Activated CD8-positive, alpha-beta memory T cell treated with anti-CD3 and anti-CD28 coated beads, Interleukin-2, amount 50 U/mL, for 1 hour (primary cell): Measurements from ENCODE around the gene SUSD4.
"Not testable (repeated sequence)": the region's sequence is repeated elsewhere in the genome, so short reads cannot be mapped to it uniquely, and the experiment has no call there.

Experiments used
- DNase-seq: peaks from one replicate; pipeline ENCODE4 v3.0.0-alpha.2; 2020; ENCODE audit errors: extremely low read depth

SUSD4 gene, protein sequence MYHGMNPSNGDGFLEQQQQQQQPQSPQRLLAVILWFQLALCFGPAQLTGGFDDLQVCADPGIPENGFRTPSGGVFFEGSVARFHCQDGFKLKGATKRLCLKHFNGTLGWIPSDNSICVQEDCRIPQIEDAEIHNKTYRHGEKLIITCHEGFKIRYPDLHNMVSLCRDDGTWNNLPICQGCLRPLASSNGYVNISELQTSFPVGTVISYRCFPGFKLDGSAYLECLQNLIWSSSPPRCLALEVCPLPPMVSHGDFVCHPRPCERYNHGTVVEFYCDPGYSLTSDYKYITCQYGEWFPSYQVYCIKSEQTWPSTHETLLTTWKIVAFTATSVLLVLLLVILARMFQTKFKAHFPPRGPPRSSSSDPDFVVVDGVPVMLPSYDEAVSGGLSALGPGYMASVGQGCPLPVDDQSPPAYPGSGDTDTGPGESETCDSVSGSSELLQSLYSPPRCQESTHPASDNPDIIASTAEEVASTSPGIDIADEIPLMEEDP

DNA sequence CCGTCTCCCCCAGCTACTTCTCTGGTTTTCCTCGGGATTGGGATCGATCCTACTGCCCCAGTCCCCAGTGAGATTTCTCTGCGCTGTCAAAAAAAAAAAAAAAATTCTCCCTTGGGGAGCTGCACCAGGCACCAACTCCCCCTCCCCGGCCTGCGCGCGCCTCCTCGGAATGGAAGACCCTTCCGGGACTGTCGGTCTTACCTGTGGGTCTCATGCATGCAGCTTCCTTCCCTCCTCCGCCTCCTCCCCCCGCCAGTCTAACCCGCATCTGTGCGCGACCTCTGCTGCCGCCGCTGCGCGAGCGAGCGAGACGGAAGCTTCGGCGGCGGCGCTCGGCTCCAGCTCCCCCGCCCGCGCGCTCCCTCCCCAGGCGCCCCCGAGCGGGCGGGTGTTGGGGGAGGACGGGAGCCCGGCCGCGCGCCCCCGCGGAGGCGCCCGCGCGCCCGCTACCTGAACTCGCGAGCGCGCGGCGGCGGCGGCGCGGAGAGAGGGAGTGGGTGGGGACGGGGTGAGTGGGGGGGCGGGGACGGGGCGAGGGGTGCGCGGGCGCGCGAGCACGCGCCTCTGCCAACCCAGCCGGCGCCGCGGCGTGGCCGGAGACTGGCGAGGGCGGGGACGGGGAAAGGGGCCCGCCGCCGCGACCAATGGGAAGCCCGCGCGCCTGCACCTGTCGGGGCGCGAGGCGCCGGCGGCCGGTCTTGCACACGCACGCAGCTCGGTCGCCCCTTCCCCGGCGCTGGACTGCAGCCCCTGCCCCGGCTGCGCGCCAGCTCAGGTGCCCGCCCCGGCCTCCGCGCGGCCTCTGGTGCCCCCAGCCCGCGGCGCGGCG, at the start of gene SUSD4:
SUSD4 (minus strand) TSS at position 321 of the 829 bp plus-strand sequence. CDS start 751 bp downstream, outside the sequence.
- DNase-seq: peak; percentile 18

DNA sequence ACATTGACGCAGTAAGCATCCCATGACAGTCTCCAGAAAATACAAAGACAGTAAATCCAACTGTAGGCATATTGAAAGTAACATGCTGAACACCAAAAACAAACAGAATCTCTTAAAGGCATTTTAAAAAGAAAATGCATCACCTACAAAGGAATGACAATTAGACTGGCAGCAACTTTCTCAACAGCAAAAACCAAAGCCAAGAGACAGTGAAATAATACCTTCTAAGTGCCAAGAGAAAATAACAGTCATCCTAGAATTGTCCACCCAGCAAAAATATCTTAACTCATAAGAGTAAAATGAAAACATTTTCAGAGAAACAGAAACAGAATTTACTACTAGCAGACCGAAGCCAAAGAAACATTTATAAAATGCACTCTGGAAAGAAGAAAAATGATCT, 49.2 kb upstream of the SUSD4 start:
- no peak for DNase-seq

DNA sequence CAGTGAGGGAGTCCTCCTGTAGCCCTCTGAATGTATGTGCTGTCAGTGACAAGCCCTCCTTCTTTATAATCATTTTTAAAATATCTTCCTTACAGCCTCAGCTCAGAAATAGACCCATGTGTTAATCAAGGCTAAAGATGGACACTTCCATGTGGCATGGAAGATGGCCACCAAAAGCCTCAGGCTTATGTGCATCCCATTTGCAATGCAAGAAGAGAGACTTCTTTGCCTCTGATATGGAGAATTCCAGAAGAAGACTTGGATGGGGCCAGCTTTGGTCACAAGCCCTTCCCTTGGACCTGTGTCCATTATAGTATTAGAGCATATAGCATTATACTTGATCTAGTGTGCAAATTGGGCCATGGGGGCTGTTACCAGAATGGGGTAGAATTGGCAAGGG, 47.7 kb upstream of the SUSD4 start:
- no peak for DNase-seq

DNA sequence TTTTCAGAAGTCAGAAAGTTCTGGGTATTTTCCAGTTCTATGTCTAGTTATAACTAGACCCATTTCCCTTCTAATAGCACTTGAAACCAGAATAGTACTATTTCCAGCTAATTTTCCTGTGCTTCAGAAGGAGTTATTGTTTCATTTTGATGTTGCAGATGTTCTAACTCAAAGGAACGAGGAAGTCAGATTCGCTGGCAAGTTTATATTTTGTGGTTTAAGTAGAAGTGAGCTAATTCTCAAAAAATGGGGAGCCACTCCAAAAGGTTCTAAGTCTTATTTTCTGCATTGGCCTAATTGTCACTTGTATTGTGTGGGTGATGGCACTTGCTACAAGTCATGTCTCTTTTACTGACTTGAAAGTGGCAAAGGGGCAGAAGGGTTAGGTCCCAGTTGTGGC, 47.3 kb upstream of the SUSD4 start:
- DNase-seq: no peak

DNA sequence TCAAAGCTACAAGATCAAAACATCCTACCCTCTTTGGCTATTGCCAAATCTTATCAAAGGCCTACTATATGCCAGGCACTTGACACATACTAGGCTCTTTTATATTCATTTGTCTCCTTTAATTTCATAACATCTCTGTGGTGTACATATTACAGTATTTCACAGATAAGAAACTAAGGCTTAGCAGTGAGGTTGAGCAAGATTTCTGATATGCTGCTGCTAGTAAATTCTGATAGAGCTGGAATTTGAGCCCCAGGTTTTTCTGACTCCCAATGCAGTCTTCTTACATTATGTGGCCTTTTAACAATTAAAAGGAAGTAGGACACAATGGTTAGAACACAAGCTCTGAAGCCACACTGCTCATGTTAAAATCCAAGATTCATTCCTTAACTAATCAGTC, 46.1 kb upstream of the SUSD4 start:
- DNase-seq: no peak

DNA sequence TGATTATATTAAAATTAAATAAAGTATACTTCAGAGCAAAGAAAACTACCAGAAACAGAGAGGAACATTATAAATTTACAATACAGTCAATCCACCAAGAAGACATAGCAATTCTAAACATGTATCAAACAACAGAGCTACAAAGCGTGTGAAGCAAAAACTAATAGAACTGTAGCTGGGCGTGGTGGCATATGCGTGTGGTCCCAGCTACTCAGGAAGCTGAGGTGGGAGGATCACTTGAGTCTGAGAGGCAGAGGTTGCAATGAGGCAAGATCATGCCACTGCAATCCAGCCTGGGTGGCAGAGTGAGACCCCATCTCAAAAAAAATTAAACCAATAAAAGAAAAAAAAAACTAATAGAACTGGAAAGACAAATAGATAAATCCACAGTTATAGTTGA, 41.5 kb upstream of the SUSD4 start:
- no peak for DNase-seq

DNA sequence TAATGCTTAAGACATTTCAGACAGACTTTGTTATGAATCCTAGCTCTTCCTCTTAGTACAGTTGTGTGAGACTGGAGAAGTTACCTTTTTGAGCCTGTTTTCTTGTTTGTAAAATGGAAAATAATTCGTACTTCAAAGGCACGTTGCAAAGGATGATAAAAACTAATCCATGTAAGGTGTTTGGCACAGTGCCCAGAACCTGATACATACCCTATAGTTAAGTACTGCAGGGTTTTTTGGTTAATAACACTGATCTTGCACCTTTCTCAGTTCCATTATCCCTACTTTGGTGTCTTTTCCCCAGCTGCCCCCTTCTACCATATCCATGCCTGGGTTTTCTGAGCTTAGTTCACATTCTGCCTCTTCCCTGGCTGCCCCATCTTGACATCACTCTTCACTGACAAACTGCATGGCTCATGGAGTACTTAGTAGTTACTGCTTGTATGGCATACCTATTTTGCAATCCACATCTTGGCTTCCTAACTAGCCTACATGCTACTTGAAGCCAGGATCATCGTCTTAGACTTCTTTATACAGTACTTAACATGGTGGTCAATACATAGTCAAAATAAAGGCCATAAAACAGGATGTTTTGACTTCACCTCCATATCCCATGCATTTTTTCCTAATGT, 39.3 kb upstream of the SUSD4 start:
- DNase-seq: no peak

DNA sequence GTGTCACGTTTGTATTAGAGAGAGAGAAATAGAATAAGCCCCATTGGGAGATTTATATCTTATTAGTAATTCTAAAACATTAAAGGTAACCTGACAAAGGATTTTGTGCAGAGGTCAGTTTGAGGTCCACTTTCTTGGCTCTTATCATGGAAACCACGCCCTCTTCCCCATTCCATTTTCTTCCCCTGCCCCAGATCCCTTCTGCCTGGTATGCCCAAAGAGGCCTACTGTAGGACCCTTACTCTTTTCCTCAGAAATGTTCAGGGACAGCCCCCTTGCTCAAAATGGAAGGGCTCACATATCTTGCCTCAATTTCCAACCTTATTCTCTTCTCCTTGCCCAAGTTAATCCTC, 38.8 kb upstream of the SUSD4 start:
- DNase-seq: no peak

DNA sequence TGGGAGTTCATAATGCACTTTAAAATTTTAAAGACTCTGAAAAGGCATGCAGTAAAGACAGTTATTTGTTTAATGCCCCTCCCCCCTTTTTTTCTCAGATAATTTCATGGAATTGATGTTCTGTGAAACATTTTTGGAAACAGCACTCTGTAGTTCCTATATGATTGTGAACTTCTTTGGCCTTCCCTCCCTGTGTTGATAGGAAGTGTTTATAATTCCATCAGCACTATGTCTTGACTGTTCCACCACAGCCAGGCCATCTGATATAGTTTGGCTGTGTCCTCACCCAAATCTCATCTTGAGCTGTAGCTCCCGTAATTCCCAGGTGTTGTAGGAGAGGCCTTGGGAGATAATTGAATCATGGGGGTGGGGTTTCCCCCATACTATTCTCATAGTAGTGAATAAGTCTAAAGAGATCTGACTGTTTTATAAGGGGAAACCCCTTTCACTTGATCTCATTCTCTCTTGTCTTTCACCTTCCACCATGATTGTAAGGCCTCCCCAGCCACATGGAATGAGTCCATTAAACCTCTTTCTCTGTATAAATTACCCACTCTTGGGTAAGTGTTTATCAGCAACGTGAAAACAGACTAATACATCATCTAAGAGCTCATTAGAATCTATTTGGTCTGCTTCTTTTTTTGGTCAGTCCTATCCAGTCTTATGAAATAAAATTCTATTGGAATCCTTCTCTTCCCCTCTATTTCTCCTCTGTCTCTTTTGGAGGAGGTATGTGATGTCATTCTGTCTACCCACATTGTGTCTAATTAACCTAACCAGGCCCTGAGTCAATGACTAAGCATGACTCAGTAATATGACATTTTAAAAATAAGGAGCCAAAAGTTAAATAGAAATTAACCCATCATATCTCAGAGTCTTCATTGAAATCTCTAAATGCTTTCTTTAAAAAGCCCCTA, 38.2 kb upstream of the SUSD4 start:
- no peak for DNase-seq

DNA sequence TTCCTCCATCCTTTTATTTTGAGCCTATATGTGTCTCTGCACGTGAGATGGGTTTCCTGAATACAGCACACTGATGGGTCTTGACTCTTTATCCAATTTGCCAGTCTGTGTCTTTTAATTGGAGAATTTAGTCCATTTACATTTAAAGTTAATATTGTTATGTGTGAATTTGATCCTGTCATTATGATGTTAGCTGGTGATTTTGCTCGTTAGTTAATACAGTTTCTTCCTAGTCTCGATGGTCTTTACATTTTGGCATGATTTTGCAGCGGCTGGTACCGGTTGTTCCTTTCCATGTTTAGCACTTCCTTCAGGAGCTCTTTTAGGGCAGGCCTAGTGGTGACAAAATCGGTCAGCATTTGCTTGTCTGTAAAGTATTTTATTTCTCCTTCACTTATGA, 35.4 kb upstream of the SUSD4 start:
- not testable (repeated sequence) for DNase-seq

DNA sequence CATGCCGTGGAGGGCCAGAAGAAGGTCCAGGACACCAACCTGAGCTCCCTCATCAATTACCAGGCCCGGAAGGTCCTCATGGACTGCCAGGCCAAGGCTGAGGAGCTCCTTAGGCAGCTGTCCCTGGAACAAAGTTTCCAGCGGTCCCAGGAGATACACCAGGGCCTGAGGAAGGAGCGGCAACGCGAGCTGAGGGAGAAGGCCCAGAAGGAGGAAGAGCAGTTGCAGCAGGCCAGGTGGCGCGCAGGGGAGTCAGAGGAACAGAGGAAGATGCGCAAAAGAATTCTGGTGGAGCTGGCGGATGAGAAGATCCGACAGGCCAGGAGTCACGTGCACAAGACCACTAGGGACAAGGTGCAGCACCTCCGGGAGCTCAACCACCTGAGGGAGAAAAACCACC, 30.7 kb upstream of the SUSD4 start:
- no peak for DNase-seq

DNA sequence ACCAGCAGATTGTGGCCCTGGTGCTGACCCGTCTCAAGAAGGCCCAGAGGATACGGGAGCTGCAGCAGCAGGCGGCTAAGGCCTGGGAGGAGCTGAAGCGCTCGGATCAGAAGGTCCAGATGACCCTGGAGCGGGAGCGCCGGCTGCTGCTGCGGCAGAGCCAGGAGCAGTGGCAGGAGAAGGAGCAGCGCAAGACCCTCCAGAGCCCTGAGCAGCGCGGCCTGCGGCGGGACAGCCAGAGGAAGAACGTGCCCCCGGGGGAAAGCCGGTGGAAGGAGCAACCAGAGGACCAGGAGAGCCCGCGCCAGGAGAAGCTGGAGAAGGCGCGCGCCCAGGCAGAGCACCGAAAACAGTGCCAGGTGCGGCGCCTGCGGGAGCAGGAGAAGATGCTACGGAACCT, 30.3 kb upstream of the SUSD4 start:
- DNase-seq: no peak

DNA sequence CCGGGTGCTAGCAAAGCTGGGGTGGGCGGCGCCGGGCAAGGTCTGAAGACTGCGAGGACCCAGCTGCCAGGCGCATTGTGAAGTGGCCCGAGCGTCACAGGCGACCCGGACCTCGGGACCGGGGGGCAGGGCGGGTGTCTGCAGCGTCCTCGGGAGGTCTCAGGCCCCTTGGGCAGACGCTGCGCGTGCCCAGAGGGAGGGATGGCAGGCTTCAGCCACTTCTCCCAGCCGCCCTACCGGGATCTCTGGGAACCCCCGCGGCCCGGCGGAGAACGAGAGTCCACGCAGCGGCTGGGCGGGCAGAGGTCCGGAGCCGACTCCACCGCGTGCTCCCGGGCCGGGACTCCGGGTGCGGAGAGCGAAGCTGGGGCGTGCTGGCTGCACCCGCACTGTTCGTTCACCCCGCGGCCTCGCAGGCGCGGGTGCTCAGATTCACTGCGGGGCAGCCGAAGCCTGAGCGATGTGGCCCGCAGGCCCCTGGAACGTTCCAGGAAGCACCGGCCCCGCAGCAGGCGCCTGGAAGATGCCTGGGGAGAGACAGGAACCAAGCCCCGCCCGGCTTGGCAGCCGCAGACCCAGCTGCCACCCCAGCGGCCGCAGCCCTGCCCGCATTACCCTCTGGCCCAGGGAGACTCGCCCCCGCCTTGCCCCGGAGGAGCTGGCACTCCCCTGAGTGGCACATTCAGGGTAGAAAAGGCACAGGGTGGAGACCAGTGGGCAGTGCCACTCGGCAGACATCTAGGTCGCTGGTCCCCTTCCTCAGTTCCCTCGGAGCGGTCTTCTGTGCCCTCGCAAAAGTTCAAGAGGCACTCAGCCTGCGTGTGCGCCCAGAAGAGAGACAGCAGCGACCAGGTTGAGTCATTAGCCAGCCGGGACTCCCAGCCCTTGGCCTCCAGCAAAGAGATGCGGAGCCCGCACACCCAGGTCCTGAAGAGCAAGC, 29.6 kb upstream of the SUSD4 start, which contains the start of gene CCDC185:
CCDC185 (plus strand) TSS at position 141 of the 940 bp plus-strand sequence; CDS start at position 202, 61 bp downstream.
- no peak for DNase-seq

DNA sequence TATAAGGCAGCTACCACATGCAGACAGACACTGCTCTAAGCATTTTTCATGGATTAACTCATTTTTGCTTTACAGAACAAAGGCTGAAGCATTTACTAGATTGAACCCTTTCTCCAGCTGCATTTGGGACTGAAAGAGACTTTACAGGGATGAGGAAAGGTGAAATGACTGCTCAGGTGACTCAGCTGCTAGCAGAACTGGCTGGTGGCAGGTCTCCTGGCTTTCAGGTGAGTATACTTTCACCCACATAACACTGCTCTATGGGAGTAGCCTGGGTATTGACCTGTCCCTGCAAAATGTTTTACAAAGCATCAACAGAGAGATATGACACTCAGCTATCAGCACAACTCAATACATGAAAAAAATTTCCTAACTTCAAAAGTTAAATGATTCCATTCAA, 26.6 kb upstream of the SUSD4 start:
- DNase-seq: no peak

DNA sequence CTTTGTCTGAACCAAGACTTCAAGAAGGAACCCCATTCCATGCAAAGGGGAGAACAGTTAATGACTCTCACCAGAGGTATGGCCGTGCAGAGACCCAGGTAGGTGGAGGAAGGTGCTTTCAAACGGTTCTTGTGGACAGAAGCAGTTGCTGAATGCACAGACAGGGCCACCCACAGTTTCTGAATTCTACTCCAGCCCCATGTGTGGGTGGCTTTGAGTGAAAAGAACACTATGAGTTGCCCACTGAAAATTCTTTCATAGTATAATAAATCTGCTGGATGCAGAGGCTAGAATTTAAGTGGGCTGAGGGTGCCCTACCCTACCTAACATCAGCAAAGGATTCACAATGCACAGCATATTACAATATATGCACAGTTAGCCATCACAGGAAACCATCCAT, 22.0 kb upstream of the SUSD4 start:
- no peak for DNase-seq

DNA sequence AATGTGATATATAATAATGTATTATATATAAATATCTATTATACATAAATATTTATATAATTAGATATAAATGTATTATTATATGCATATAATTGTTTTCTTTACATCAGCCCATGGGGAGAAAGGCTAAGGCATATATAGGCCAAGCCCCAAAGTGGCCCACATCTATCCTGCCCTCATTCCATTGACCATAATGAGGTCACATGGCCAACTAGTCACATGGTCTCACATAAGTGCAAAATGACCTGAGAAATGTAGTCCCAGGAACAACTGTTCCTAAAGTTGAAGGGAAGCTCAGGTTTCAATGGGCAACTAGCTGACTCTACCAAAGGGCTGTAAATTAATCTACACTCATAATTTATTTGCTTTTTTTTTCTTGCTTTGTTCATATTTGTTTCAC, 14.8 kb upstream of the SUSD4 start:
- DNase-seq: no peak

DNA sequence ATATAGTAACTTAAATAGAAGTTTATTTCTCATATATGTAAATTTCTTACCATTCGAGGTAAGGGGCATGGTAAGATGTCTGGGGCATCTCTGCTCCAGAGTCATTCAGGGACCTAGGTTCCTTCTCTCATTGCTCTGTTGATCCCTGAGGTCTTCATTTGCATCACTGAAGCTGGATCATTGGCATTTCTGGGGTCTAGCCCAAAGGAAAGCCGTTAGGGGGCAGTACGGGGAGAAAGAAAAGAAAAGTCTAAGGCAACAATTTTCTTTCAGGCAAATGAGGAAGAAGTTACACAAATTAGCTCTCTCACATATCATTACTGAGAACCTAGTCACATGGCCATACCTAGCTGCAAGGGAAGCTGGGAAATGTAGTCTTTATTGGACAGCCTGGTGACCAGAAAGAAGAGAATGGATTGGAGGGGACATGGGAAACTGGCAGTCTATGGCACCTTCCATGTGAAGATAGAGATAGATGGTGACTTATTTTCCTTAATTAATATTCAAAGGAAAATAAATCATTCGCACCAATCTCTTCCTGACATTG, 10.2 kb upstream of the SUSD4 start:
- no peak for DNase-seq

DNA sequence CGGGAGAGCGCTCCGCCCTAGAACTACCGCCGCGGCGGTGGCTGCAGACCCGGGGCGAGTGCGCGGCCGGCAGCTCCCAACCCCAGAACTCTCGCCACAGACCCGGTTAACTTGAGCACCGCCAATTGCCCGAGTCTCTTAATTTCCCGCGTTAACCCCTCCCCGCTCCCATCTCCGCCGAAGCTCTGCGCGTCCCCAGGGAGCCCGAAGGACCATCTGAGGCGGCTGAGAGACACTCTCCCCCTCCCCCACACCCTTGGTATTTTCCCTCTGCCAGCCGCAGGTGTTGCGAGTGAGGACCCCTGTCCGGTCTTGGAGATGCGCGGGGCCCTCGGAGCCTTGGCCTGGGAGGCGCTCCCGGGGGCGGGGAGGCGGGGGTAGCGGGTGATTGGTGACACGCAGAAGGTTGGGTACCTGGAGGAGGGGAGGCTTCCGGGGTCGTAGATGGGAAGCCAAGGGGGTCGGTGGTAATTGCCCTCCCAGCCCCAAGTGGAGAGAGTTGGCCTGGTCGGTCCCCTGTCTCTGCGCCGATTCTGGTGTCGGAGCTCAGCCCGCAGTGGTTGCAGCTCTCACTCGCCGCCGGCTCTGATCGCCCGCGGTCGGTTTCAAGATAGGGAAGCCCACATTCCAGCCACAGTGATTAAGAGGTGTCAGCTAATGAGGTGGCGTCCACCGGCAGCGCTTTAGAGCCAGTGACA, 858 bp upstream of the SUSD4 start:
- DNase-seq: no peak
